DMS 273 (cell line): ENCODE data around the gene PI4K2A.
"Not testable (repeated sequence)": the region's sequence is repeated elsewhere in the genome, so short reads cannot be mapped to it uniquely, and the experiment has no call there.

Source experiments
- DNase-seq: peaks from one replicate; lab custom pipeline; 2025; ENCODE audit not compliant: unreplicated experiment; lab: John Stamatoyannopoulos, UW

PI4K2A gene

GRCh38 chr10:97669571-97669970 lies 29.1 kb downstream of the PI4K2A start:
- no peak for DNase-seq

- DNase-seq: peak; percentile 39
Observed at GRCh38 chr10:97673736-97674525, 33.5 kb downstream of the PI4K2A start.

GRCh38 chr10:97675222-97675621 lies 34.8 kb downstream of the PI4K2A start:
- DNase-seq: no peak

- peak; percentile 58 for DNase-seq
Observed at GRCh38 chr10:97676770-97677581, 36.5 kb downstream of the PI4K2A start.

GRCh38 chr10:97679594-97679993 lies 39.1 kb downstream of the PI4K2A start:
- no peak for DNase-seq

- DNase-seq: no peak
Observed at GRCh38 chr10:97682042-97682441, 41.6 kb downstream of the PI4K2A start.

- DNase-seq: peak; percentile 54
Observed at GRCh38 chr10:97683556-97684367, 43.3 kb downstream of the PI4K2A start.

GRCh38 chr10:97684368-97684713 lies 43.9 kb downstream of the PI4K2A start:
- not testable (repeated sequence) for DNase-seq

GRCh38 chr10:97684866-97685394 lies 44.5 kb downstream of the PI4K2A start:
- DNase-seq: no peak

- DNase-seq: peak; percentile 65
Observed at GRCh38 chr10:97685395-97685958, 45.0 kb downstream of the PI4K2A start.

- peak; percentile 43 for DNase-seq
Observed at GRCh38 chr10:97686301-97686961, 46.0 kb downstream of the PI4K2A start.

GRCh38 chr10:97686962-97687784 lies 46.7 kb downstream of the PI4K2A start, which contains the start of gene AVPI1:
Gene AVPI1, minus strand, starts transcription at chr10:97687241. Its CDS starts 7,336 bp downstream, at chr10:97679905.
- DNase-seq: peak; percentile 98

GRCh38 chr10:97687785-97688781 lies 47.6 kb downstream of the PI4K2A start:
- DNase-seq: no peak

- DNase-seq: no peak
Observed at GRCh38 chr10:97689559-97690020, 49.1 kb downstream of the PI4K2A start.

- DNase-seq: peak; percentile 13
Observed at GRCh38 chr10:97690133-97690532, 49.7 kb downstream of the PI4K2A start.

GRCh38 chr10:97698072-97698655 lies 57.7 kb downstream of the PI4K2A start:
- DNase-seq: peak; percentile 88

GRCh38 chr10:97701438-97702069 lies 61.1 kb downstream of the PI4K2A start:
- DNase-seq: peak; percentile 82
